Neural cell (in vitro differentiated cells): ENCODE data around the gene CEACAM18. TPM values are rescaled to one million over a fixed set of nuclear protein-coding genes. Genes with fewer than 3 reads are reported as not detected.

Experiments used
- H2AFZ ChIP-seq: fragments of 200-600, 300-800 bp; sonication (generic), shearing (Covaris generic); 2 replicates; pipeline ENCODE4 v1.6.0; 2014; ENCODE audit warnings: low read depth, mild to moderate bottlenecking, antibody characterized with exemption, low read length, moderate library complexity
- H3F3A ChIP-seq: fragments of 200-600 bp; shearing (Covaris generic); 2 replicates; pipeline ENCODE4 v1.6.1; 2016; ENCODE audit warnings: mild to moderate bottlenecking, moderate library complexity, mixed read lengths, antibody characterized with exemption, low read length; ENCODE audit not compliant: insufficient read depth, poor library complexity, severe bottlenecking
- H3K27ac ChIP-seq: fragments of 200-600, 300-800 bp; sonication (generic), shearing (Covaris generic); 2 replicates; pipeline ENCODE4 v1.5.1; 2014; ENCODE audit warnings: mild to moderate bottlenecking, low read length, moderate library complexity
- H3K27me3 ChIP-seq: fragments of 300-800, 200-600 bp; sonication (generic), shearing (Covaris generic); 2 replicates; pipeline ENCODE4 v1.6.0; 2014; ENCODE audit warnings: mild to moderate bottlenecking, low read depth, low read length, moderate library complexity; ENCODE audit not compliant: insufficient read depth
- H3K36me3 ChIP-seq: fragments of 300-800, 200-600 bp; sonication (generic), shearing (Covaris generic); 2 replicates; pipeline ENCODE4 v1.5.1; 2014; ENCODE audit warnings: mild to moderate bottlenecking, antibody characterized with exemption, low read length, moderate library complexity; ENCODE audit not compliant: insufficient read depth
- H3K4me2 ChIP-seq: fragments of 300-800, 200-600 bp; sonication (generic), shearing (Covaris generic); 2 replicates; pipeline ENCODE4 v1.6.0; 2014; ENCODE audit warnings: mild to moderate bottlenecking, low read length
- H3K4me3 ChIP-seq: fragments of 300-800, 200-600 bp; sonication (generic), shearing (Covaris generic); 2 replicates; pipeline ENCODE4 v1.5.1; 2014; ENCODE audit warnings: mild to moderate bottlenecking, low read length, moderate library complexity
- H3K79me2 ChIP-seq: fragments of 200-600 bp; shearing (Covaris generic); replicated peaks from 2 replicates; pipeline ENCODE4 v1.6.0; 2014; ENCODE audit warnings: mild to moderate bottlenecking, low read length, moderate library complexity; ENCODE audit not compliant: insufficient read depth
- H3K9ac ChIP-seq: fragments of 300-800, 200-600 bp; sonication (generic), shearing (Covaris generic); 2 replicates; pipeline ENCODE4 v1.6.1; 2016; ENCODE audit warnings: mild to moderate bottlenecking, low read length, mixed read lengths
- H3K9me2 ChIP-seq: fragments of 200-600 bp; shearing (Covaris generic); 2 replicates; pipeline ENCODE4 v1.6.1; 2016; ENCODE audit warnings: mild to moderate bottlenecking, low read length, mixed read lengths; ENCODE audit not compliant: insufficient read depth
- H3K9me3 ChIP-seq: fragments of 200-600, 300-800 bp; sonication (generic), shearing (Covaris generic); 2 replicates; pipeline ENCODE4 v1.6.1; 2016; ENCODE audit warnings: mild to moderate bottlenecking, mixed run types, low read length, moderate library complexity, mixed read lengths
- H4K20me1 ChIP-seq: fragments of 200-600 bp; shearing (Covaris generic); 2 replicates; pipeline ENCODE4 v1.6.1; 2016; ENCODE audit warnings: mild to moderate bottlenecking, mixed run types; ENCODE audit not compliant: insufficient read depth
- EP300 ChIP-seq: fragments of 450-650 bp; conservative IDR thresholded peaks from 2 replicates; pipeline ENCODE4 v1.6.1; 2014; ENCODE audit warnings: antibody characterized with exemption, mild to moderate bottlenecking, moderate library complexity; ENCODE audit not compliant: poor library complexity, severe bottlenecking
- EZH2 ChIP-seq: fragments of 200-600, 300-800 bp; shearing (Covaris generic), sonication (generic); IDR thresholded peaks from 2 replicates; pipeline ENCODE4 v1.6.1; 2014; ENCODE audit warnings: antibody characterized with exemption, low read length, borderline replicate concordance, mild to moderate bottlenecking; ENCODE audit not compliant: insufficient read depth, poor library complexity, severe bottlenecking
- MXI1 ChIP-seq: fragments of 450-650 bp; conservative IDR thresholded peaks from 2 replicates; pipeline ENCODE4 v1.6.1; 2014; ENCODE audit warnings: antibody characterized with exemption, mild to moderate bottlenecking; ENCODE audit not compliant: poor library complexity, severe bottlenecking
- POLR2AphosphoS5 ChIP-seq: IDR thresholded peaks from 2 replicates; pipeline ENCODE4 v1.6.1; 2012
- RAD21 ChIP-seq: fragments of 450-650 bp; conservative IDR thresholded peaks from 2 replicates; pipeline ENCODE4 v1.6.1; 2014; ENCODE audit warnings: antibody characterized with exemption, mild to moderate bottlenecking, moderate library complexity
- SMC3 ChIP-seq: fragments of 450-650 bp; conservative IDR thresholded peaks from 2 replicates; pipeline ENCODE4 v1.6.1; 2014; ENCODE audit warnings: antibody characterized with exemption, mild to moderate bottlenecking, moderate library complexity; ENCODE audit not compliant: poor library complexity
- TAF1 ChIP-seq: IDR thresholded peaks from 2 replicates; pipeline ENCODE4 v1.6.1; 2012; ENCODE audit warnings: low read depth
- polyA plus RNA-seq: library from polyadenylated mRNA; depleted of rRNA; stranded (reverse); fragments of >200 nt; gene quantifications from 2 replicates; pipeline ENCODE4 v1.2.3, GENCODE V29; 2014
- TF ChIP-seq, protein P1 (sequence below): fragments of 450-650 bp; IDR thresholded peaks from 2 replicates; pipeline ENCODE4 v1.5.1; 2014; ENCODE audit warnings: antibody characterized with exemption, mild to moderate bottlenecking, moderate library complexity; ENCODE audit not compliant: poor library complexity, severe bottlenecking
- TF ChIP-seq, protein P2 (sequence below): IDR thresholded peaks from 2 replicates; pipeline ENCODE4 v1.6.1; 2012; ENCODE audit warnings: borderline replicate concordance

The CEACAM18 gene
- polyA plus RNA-seq, 1 donor from 2014 or later = not detected

DNA sequence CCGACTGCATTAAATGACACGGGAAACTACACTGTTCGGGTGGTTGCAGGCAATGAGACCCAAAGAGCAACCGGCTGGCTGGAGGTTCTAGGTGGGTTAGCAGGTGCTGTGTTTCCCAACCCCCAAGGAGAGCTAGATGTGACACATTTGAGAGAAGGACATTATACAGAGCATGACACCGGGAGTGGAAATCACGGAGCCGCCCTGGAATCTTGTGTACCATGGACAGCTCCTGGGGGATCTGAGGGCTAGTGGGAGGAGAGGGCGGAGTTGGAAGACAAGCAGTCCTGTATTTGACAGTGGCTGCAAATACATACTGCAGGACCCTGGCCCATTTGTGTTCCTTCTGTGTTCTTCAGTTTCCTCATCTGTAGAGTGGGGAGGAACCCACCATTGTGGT is 2.3 kb downstream of the CEACAM18 start:
- no peaks in the 10 kb centered on the region for H3K27me3 ChIP-seq
- H3K9me3 ChIP-seq = no peaks in the 10 kb centered on the region
- no peak overlapping the region for H3K4me2 ChIP-seq
- no peak overlapping the region for H3K27ac ChIP-seq
- no peak for TF ChIP-seq TAF1
- TF ChIP-seq RAD21 = no peak
- no peaks in the 10 kb centered on the region for H3K79me2 ChIP-seq
- H3F3A ChIP-seq = no peaks in the 10 kb centered on the region
- H3K4me3 ChIP-seq = no peak overlapping the region
- H3K36me3 ChIP-seq = no peaks in the 10 kb centered on the region
- H3K9me2 ChIP-seq = no peaks in the 10 kb centered on the region
- H4K20me1 ChIP-seq = no peaks in the 10 kb centered on the region
- no peak overlapping the region for H3K9ac ChIP-seq
- no peak overlapping the region for H2AFZ ChIP-seq

DNA sequence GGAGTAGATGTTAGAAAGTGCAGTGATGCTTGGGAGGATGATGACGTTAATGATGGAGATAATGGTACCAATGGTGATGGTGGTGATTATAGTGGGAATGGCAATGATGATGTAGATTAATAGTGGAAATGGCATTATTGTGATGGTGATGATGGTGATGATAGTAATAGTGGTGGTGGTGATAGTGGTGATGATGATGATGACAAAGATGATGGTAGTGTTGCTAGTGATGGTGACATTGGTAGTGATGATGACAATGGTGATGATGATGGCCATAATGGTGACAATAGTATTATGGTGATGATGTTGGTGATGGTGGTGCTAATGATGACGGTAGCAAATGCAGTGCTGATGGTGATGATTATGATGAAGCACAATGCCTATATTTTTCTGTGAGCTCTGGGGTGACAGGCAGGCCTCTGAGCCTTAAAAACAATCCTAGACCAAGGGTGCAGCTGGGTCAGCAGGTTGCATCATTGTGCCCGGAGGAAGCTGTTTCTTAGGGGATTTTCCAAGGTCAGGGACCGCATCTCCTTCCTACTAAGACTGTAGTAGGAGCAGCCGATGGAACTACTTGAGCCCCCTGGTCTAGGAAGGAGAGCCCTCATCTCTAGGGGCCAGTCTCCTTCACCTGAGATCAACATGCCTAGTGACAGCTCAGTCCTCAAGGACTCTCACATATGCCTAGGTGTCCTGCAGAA is 7.8 kb downstream of the CEACAM18 start:
- Histone ChIP-seq H3F3A (no peaks in the 10 kb centered on the region), H3K9me3 (no peaks in the 10 kb centered on the region), H3K27me3 (no peaks in the 10 kb centered on the region)

More for the DNA sequence above, 7.8 kb downstream of the CEACAM18 start:
- Histone ChIP-seq H3K36me3 (no peaks in the 10 kb centered on the region), H3K4me3 (no peak overlapping the region), H3K9ac (no peak overlapping the region), H3K79me2 (no peaks in the 10 kb centered on the region), H3K27ac (no peak overlapping the region), H4K20me1 (no peaks in the 10 kb centered on the region), H2AFZ (no peak overlapping the region), H3K4me2 (no peak overlapping the region), H3K9me2 (no peaks in the 10 kb centered on the region)
- TF ChIP-seq, protein P1, sequence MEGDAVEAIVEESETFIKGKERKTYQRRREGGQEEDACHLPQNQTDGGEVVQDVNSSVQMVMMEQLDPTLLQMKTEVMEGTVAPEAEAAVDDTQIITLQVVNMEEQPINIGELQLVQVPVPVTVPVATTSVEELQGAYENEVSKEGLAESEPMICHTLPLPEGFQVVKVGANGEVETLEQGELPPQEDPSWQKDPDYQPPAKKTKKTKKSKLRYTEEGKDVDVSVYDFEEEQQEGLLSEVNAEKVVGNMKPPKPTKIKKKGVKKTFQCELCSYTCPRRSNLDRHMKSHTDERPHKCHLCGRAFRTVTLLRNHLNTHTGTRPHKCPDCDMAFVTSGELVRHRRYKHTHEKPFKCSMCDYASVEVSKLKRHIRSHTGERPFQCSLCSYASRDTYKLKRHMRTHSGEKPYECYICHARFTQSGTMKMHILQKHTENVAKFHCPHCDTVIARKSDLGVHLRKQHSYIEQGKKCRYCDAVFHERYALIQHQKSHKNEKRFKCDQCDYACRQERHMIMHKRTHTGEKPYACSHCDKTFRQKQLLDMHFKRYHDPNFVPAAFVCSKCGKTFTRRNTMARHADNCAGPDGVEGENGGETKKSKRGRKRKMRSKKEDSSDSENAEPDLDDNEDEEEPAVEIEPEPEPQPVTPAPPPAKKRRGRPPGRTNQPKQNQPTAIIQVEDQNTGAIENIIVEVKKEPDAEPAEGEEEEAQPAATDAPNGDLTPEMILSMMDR = no peak
- TF ChIP-seq TAF1 = no peak
- TF ChIP-seq EP300 = no peak
- no peak for TF ChIP-seq EZH2
- no peak for TF ChIP-seq RAD21
- no peak for TF ChIP-seq MXI1
- TF ChIP-seq POLR2AphosphoS5 = no peak
- TF ChIP-seq, protein P2, sequence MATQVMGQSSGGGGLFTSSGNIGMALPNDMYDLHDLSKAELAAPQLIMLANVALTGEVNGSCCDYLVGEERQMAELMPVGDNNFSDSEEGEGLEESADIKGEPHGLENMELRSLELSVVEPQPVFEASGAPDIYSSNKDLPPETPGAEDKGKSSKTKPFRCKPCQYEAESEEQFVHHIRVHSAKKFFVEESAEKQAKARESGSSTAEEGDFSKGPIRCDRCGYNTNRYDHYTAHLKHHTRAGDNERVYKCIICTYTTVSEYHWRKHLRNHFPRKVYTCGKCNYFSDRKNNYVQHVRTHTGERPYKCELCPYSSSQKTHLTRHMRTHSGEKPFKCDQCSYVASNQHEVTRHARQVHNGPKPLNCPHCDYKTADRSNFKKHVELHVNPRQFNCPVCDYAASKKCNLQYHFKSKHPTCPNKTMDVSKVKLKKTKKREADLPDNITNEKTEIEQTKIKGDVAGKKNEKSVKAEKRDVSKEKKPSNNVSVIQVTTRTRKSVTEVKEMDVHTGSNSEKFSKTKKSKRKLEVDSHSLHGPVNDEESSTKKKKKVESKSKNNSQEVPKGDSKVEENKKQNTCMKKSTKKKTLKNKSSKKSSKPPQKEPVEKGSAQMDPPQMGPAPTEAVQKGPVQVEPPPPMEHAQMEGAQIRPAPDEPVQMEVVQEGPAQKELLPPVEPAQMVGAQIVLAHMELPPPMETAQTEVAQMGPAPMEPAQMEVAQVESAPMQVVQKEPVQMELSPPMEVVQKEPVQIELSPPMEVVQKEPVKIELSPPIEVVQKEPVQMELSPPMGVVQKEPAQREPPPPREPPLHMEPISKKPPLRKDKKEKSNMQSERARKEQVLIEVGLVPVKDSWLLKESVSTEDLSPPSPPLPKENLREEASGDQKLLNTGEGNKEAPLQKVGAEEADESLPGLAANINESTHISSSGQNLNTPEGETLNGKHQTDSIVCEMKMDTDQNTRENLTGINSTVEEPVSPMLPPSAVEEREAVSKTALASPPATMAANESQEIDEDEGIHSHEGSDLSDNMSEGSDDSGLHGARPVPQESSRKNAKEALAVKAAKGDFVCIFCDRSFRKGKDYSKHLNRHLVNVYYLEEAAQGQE = no peak
- no peak for TF ChIP-seq SMC3
